ENCODE data around the gene SCN10A.

The SCN10A gene

GRCh38 chr3:38792983-38793382 is 23.0 kb downstream of the SCN10A start:
- H3K27ac ChIP-seq (ENCODE audit: low read length), result no peak overlapping the region
- H3K27me3 ChIP-seq (ENCODE audit: control insufficient read depth in 1 of 2, insufficient read depth in 2 of 2, low read length in 2 of 2), result peaks cover 0 to 2% of the 10 kb centered on the region in 2 donors
- no peaks in the 10 kb centered on the region for H3K36me3 ChIP-seq (ENCODE audit: control insufficient read depth in 2 of 2, insufficient read depth in 2 of 2, low read length in 2 of 2)
- no peak overlapping the region for H3K9ac ChIP-seq (ENCODE audit: low read length in 2 of 2)
- no peaks in the 10 kb centered on the region for H3K9me3 ChIP-seq (ENCODE audit: control insufficient read depth in 2 of 2, low read length in 2 of 2)
- H3K4me3 ChIP-seq (ENCODE audit: low read length in 2 of 2), result no peak overlapping the region
- no peaks in the 10 kb centered on the region for H3K4me1 ChIP-seq (ENCODE audit: control insufficient read depth, insufficient read depth, low read length)

GRCh38 chr3:38782148-38782547 is 33.9 kb downstream of the SCN10A start:
- no peaks in the 10 kb centered on the region for H3K9me3 ChIP-seq (ENCODE audit: control insufficient read depth in 2 of 2, low read length in 2 of 2)
- H3K4me1 ChIP-seq (ENCODE audit: control insufficient read depth, insufficient read depth, low read length), result no peaks in the 10 kb centered on the region
- no peaks in the 10 kb centered on the region for H3K27me3 ChIP-seq (ENCODE audit: control insufficient read depth in 1 of 2, insufficient read depth in 2 of 2, low read length in 2 of 2)
- H3K9ac ChIP-seq (ENCODE audit: low read length in 2 of 2), result no peak overlapping the region
- H3K36me3 ChIP-seq (ENCODE audit: control insufficient read depth in 2 of 2, insufficient read depth in 2 of 2, low read length in 2 of 2), result no peaks in the 10 kb centered on the region
- H3K4me3 ChIP-seq (ENCODE audit: low read length in 2 of 2), result no peak overlapping the region
- H3K27ac ChIP-seq (ENCODE audit: low read length), result no peak overlapping the region

GRCh38 chr3:38773528-38773927 is 42.5 kb downstream of the SCN10A start:
- Histone ChIP-seq H3K4me1 (ENCODE audit: control insufficient read depth, insufficient read depth, low read length) (no peaks in the 10 kb centered on the region), H3K36me3 (ENCODE audit: control insufficient read depth in 2 of 2, insufficient read depth in 2 of 2, low read length in 2 of 2) (no peaks in the 10 kb centered on the region), H3K27me3 (ENCODE audit: control insufficient read depth in 1 of 2, insufficient read depth in 2 of 2, low read length in 2 of 2) (no peaks in the 10 kb centered on the region), H3K9ac (ENCODE audit: low read length in 2 of 2) (no peak overlapping the region), H3K27ac (ENCODE audit: low read length) (no peak overlapping the region), H3K4me3 (ENCODE audit: low read length in 2 of 2) (no peak overlapping the region), H3K9me3 (ENCODE audit: control insufficient read depth in 2 of 2, low read length in 2 of 2) (peaks cover 0 to 4% of the 10 kb centered on the region in 2 donors)

- H3K9ac ChIP-seq (ENCODE audit: low read length in 2 of 2), result no peak overlapping the region
- H3K4me1 ChIP-seq (ENCODE audit: control insufficient read depth, insufficient read depth, low read length), result no peaks in the 10 kb centered on the region
- no peaks in the 10 kb centered on the region for H3K9me3 ChIP-seq (ENCODE audit: control insufficient read depth in 2 of 2, low read length in 2 of 2)
- no peaks in the 10 kb centered on the region for H3K36me3 ChIP-seq (ENCODE audit: control insufficient read depth in 2 of 2, insufficient read depth in 2 of 2, low read length in 2 of 2)
- no peaks in the 10 kb centered on the region for H3K27me3 ChIP-seq (ENCODE audit: control insufficient read depth in 1 of 2, insufficient read depth in 2 of 2, low read length in 2 of 2)
- no peak overlapping the region for H3K27ac ChIP-seq (ENCODE audit: low read length)
- H3K4me3 ChIP-seq (ENCODE audit: low read length in 2 of 2), result no peak overlapping the region
Measured at GRCh38 chr3:38763569-38763968, 52.4 kb downstream of the SCN10A start.

GRCh38 chr3:38758557-38758956 is 57.5 kb downstream of the SCN10A start:
- no peaks in the 10 kb centered on the region for H3K4me1 ChIP-seq (ENCODE audit: control insufficient read depth, insufficient read depth, low read length)

DNA sequence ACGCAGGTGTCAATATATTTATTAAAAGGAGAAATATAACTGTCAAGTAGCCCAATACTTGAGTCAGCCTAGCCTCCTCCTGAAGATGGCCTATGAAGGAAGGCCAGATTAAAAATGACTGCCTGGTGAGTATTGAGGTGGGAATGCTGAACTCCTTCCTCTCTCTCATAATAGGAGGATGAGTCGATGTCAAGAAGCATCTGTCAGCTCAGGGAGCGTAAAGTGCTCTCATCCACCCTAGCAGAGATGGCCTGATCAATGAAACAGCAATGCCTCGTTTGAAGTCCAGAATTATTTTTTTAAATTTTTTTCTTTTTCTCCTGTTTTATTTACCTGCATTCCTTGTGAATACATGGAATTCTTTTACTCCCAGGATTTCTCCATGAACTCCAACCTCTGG is 58.3 kb downstream of the SCN10A start:
- Histone ChIP-seq H3K9ac (ENCODE audit: low read length in 2 of 2) (no peak overlapping the region), H3K9me3 (ENCODE audit: control insufficient read depth in 2 of 2, low read length in 2 of 2) (no peaks in the 10 kb centered on the region), H3K27ac (ENCODE audit: low read length) (no peak overlapping the region), H3K4me3 (ENCODE audit: low read length in 2 of 2) (no peak overlapping the region), H3K27me3 (ENCODE audit: control insufficient read depth in 1 of 2, insufficient read depth in 2 of 2, low read length in 2 of 2) (no peaks in the 10 kb centered on the region), H3K4me1 (ENCODE audit: control insufficient read depth, insufficient read depth, low read length) (no peaks in the 10 kb centered on the region), H3K36me3 (ENCODE audit: control insufficient read depth in 2 of 2, insufficient read depth in 2 of 2, low read length in 2 of 2) (no peaks in the 10 kb centered on the region)

More at GRCh38 chr3:38758557-38758956, 57.5 kb downstream of the SCN10A start:
- no peak overlapping the region for H3K9ac ChIP-seq (ENCODE audit: low read length in 2 of 2)
- no peak overlapping the region for H3K27ac ChIP-seq (ENCODE audit: low read length)
- H3K4me3 ChIP-seq (ENCODE audit: low read length in 2 of 2), result no peak overlapping the region
- no peaks in the 10 kb centered on the region for H3K9me3 ChIP-seq (ENCODE audit: control insufficient read depth in 2 of 2, low read length in 2 of 2)
- H3K27me3 ChIP-seq (ENCODE audit: control insufficient read depth in 1 of 2, insufficient read depth in 2 of 2, low read length in 2 of 2), result no peaks in the 10 kb centered on the region
- H3K36me3 ChIP-seq (ENCODE audit: control insufficient read depth in 2 of 2, insufficient read depth in 2 of 2, low read length in 2 of 2), result no peaks in the 10 kb centered on the region

- H3K27ac ChIP-seq (ENCODE audit: low read length), result no peak overlapping the region
- no peaks in the 10 kb centered on the region for H3K27me3 ChIP-seq (ENCODE audit: control insufficient read depth in 1 of 2, insufficient read depth in 2 of 2, low read length in 2 of 2)
- H3K9me3 ChIP-seq (ENCODE audit: control insufficient read depth in 2 of 2, low read length in 2 of 2), result no peaks in the 10 kb centered on the region
- no peak overlapping the region for H3K4me3 ChIP-seq (ENCODE audit: low read length in 2 of 2)
- no peaks in the 10 kb centered on the region for H3K36me3 ChIP-seq (ENCODE audit: control insufficient read depth in 2 of 2, insufficient read depth in 2 of 2, low read length in 2 of 2)
- no peaks in the 10 kb centered on the region for H3K4me1 ChIP-seq (ENCODE audit: control insufficient read depth, insufficient read depth, low read length)
- no peak overlapping the region for H3K9ac ChIP-seq (ENCODE audit: low read length in 2 of 2)
Measured at GRCh38 chr3:38756892-38757291, 59.1 kb downstream of the SCN10A start.

DNA sequence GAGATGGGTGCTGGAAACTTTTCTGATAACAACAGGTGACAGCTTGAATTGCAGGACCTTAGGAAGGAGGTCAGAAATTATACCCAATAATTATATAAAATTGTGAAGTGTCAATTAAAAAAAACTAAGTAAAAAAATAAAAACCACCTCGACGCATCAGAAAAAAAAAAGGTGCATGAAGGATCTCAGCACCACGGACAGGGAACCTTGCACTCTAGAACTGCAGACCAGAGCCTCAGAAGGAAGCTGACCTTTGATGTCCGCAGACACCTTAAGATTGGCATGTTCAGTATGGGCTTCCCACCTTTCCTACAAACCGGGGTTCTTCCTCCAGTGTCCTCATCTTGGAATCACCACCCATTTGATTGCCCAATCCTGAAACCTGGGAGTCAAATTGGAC is 60.9 kb downstream of the SCN10A start:
- no peak overlapping the region for H3K27ac ChIP-seq (ENCODE audit: low read length)

DNA sequence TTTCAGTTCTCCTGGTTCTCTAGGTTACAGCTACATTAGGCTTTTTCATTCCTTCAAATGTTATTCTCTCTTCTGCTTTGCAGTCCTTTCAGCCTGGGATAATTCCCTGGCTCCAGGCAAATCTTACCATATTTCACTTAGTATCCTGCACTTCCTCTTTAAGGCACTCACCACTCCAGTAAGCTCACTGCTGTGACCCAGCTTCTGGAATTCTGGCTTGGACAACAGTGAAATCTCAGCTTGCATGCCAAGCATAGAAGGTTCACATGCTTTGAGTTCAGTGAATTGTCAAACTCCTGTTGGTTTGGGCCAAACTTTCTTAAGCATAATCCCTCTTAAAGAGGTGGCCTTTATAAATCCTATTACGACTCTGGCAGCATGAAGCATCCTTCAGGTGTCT is 69.4 kb downstream of the SCN10A start:
- peaks cover 0 to 4% of the 10 kb centered on the region in 2 donors for H3K9me3 ChIP-seq (ENCODE audit: control insufficient read depth in 2 of 2, low read length in 2 of 2)
- H3K27ac ChIP-seq (ENCODE audit: low read length), result no peak overlapping the region
- H3K36me3 ChIP-seq (ENCODE audit: control insufficient read depth in 2 of 2, insufficient read depth in 2 of 2, low read length in 2 of 2), result no peaks in the 10 kb centered on the region
- H3K4me3 ChIP-seq (ENCODE audit: low read length in 2 of 2), result no peak overlapping the region
- no peak overlapping the region for H3K9ac ChIP-seq (ENCODE audit: low read length in 2 of 2)
- peaks cover 0 to 2% of the 10 kb centered on the region in 2 donors for H3K27me3 ChIP-seq (ENCODE audit: control insufficient read depth in 1 of 2, insufficient read depth in 2 of 2, low read length in 2 of 2)
- H3K4me1 ChIP-seq (ENCODE audit: control insufficient read depth, insufficient read depth, low read length), result no peaks in the 10 kb centered on the region

More for the DNA sequence above, 60.9 kb downstream of the SCN10A start:
- Histone ChIP-seq H3K4me3 (ENCODE audit: low read length in 2 of 2) (no peak overlapping the region), H3K27me3 (ENCODE audit: control insufficient read depth in 1 of 2, insufficient read depth in 2 of 2, low read length in 2 of 2) (no peaks in the 10 kb centered on the region), H3K9ac (ENCODE audit: low read length in 2 of 2) (no peak overlapping the region), H3K9me3 (ENCODE audit: control insufficient read depth in 2 of 2, low read length in 2 of 2) (peaks cover 0 to 4% of the 10 kb centered on the region in 2 donors), H3K4me1 (ENCODE audit: control insufficient read depth, insufficient read depth, low read length) (no peaks in the 10 kb centered on the region), H3K36me3 (ENCODE audit: control insufficient read depth in 2 of 2, insufficient read depth in 2 of 2, low read length in 2 of 2) (no peaks in the 10 kb centered on the region)

GRCh38 chr3:38743043-38743442 is 73.0 kb downstream of the SCN10A start:
- Histone ChIP-seq H3K4me1 (ENCODE audit: control insufficient read depth, insufficient read depth, low read length) (no peaks in the 10 kb centered on the region), H3K9me3 (ENCODE audit: control insufficient read depth in 2 of 2, low read length in 2 of 2) (no peaks in the 10 kb centered on the region), H3K27me3 (ENCODE audit: control insufficient read depth in 1 of 2, insufficient read depth in 2 of 2, low read length in 2 of 2) (peaks cover 0 to 5% of the 10 kb centered on the region in 2 donors), H3K9ac (ENCODE audit: low read length in 2 of 2) (no peak overlapping the region), H3K4me3 (ENCODE audit: low read length in 2 of 2) (no peak overlapping the region), H3K36me3 (ENCODE audit: control insufficient read depth in 2 of 2, insufficient read depth in 2 of 2, low read length in 2 of 2) (no peaks in the 10 kb centered on the region), H3K27ac (ENCODE audit: low read length) (no peak overlapping the region)

GRCh38 chr3:38742550-38742949 is 73.5 kb downstream of the SCN10A start:
- no peak overlapping the region for H3K4me3 ChIP-seq (ENCODE audit: low read length in 2 of 2)
- no peak overlapping the region for H3K9ac ChIP-seq (ENCODE audit: low read length in 2 of 2)
- H3K27ac ChIP-seq (ENCODE audit: low read length), result no peak overlapping the region
- H3K4me1 ChIP-seq (ENCODE audit: control insufficient read depth, insufficient read depth, low read length), result no peaks in the 10 kb centered on the region
- H3K27me3 ChIP-seq (ENCODE audit: control insufficient read depth in 1 of 2, insufficient read depth in 2 of 2, low read length in 2 of 2), result peaks cover 0 to 5% of the 10 kb centered on the region in 2 donors
- no peaks in the 10 kb centered on the region for H3K36me3 ChIP-seq (ENCODE audit: control insufficient read depth in 2 of 2, insufficient read depth in 2 of 2, low read length in 2 of 2)
- H3K9me3 ChIP-seq (ENCODE audit: control insufficient read depth in 2 of 2, low read length in 2 of 2), result no peaks in the 10 kb centered on the region
